Measurements from ENCODE around the gene CT83.

CT83 gene

DNA sequence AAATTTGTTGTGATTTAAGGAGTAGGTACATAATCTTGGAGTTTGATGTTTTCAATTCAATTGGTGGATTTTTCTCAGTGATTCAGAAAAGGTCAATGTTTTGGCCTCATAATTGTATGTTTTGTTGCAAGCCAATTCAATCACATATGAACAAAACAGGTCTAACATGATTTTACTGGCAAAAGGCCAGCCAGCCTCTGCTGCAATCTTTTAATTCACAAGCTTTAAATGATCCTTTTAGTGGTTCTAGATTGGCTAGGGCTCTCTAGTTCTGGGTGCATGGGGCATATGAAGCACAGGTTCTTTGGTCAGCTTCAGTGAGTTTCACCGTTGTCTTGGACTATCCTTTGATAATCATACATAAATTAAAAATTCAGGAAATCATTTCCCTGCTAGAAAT, 45.6 kb downstream of the CT83 start:
- Histone ChIP-seq H3K4me1 (ENCODE audit: control insufficient read depth, insufficient read depth, low read length) (no peaks in the 10 kb centered on the region), H3K9me3 (ENCODE audit: control insufficient read depth, insufficient read depth, low read depth, low read length) (no peaks in the 10 kb centered on the region), H3K36me3 (ENCODE audit: control insufficient read depth in 2 of 2, insufficient read depth in 1 of 2, low read length in 2 of 2) (no peaks in the 10 kb centered on the region), H3K4me3 (ENCODE audit: low read depth, low read length) (no peak overlapping the region), H3K27ac (ENCODE audit: extremely low read depth, low read depth, low read length) (no peak overlapping the region)
- ChIA-PET POLR2A (no interaction called here), CTCF (interaction anchor here (0.6 kb wide), 1 partner anchor 13 kb away, joined by 5 read pairs; no protein-coding TSS in a partner anchor)
- TF ChIP-seq ZNF155 (tag by site-specific recombination; IDR thresholded peaks at IDR 0.05) (no peak), ZBTB17 (tag by site-specific recombination; IDR thresholded peaks at IDR 0.05) (no peak), ZNF2 (tag by site-specific recombination; IDR thresholded peaks at IDR 0.05) (no peak), ZNF157 (tag by site-specific recombination; IDR thresholded peaks at IDR 0.05) (no peak), KLF1 (tag by site-specific recombination; IDR thresholded peaks at IDR 0.05) (no peak), ZNF350 (tag by site-specific recombination; IDR thresholded peaks at IDR 0.05) (no peak)
- TF ChIP-seq, protein P1, sequence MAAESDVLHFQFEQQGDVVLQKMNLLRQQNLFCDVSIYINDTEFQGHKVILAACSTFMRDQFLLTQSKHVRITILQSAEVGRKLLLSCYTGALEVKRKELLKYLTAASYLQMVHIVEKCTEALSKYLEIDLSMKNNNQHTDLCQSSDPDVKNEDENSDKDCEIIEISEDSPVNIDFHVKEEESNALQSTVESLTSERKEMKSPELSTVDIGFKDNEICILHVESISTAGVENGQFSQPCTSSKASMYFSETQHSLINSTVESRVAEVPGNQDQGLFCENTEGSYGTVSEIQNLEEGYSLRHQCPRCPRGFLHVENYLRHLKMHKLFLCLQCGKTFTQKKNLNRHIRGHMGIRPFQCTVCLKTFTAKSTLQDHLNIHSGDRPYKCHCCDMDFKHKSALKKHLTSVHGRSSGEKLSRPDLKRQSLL (tag by site-specific recombination; IDR thresholded peaks at IDR 0.05) = no peak
- TF ChIP-seq, protein P2, sequence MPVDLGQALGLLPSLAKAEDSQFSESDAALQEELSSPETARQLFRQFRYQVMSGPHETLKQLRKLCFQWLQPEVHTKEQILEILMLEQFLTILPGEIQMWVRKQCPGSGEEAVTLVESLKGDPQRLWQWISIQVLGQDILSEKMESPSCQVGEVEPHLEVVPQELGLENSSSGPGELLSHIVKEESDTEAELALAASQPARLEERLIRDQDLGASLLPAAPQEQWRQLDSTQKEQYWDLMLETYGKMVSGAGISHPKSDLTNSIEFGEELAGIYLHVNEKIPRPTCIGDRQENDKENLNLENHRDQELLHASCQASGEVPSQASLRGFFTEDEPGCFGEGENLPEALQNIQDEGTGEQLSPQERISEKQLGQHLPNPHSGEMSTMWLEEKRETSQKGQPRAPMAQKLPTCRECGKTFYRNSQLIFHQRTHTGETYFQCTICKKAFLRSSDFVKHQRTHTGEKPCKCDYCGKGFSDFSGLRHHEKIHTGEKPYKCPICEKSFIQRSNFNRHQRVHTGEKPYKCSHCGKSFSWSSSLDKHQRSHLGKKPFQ (tag by site-specific recombination; IDR thresholded peaks at IDR 0.05) = no peak
- TF ChIP-seq, protein P3, sequence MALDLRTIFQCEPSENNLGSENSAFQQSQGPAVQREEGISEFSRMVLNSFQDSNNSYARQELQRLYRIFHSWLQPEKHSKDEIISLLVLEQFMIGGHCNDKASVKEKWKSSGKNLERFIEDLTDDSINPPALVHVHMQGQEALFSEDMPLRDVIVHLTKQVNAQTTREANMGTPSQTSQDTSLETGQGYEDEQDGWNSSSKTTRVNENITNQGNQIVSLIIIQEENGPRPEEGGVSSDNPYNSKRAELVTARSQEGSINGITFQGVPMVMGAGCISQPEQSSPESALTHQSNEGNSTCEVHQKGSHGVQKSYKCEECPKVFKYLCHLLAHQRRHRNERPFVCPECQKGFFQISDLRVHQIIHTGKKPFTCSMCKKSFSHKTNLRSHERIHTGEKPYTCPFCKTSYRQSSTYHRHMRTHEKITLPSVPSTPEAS (tag by site-specific recombination; IDR thresholded peaks at IDR 0.05) = no peak

DNA sequence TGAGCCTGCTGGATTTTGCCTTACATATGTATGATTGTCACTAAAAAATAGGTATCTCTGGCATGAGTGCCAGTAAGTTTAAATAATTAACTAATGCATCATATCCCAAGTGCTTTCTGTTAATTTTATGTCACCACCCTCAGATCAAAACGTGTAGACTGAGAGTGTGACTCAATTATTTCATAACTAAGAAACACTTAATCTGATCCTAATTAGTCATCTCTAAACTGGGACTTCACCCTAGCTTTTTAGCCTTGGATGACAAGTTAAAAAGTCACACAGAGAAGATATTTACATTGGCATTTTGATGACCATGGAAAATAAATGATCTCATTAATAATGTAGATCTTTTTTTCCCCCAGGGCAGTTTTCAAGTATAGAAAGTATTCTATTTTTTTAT, 49.5 kb downstream of the CT83 start:
- Histone ChIP-seq H3K9me3 (ENCODE audit: control insufficient read depth, insufficient read depth, low read depth, low read length) (no peaks in the 10 kb centered on the region), H3K4me1 (ENCODE audit: control insufficient read depth, insufficient read depth, low read length) (no peaks in the 10 kb centered on the region), H3K4me3 (ENCODE audit: low read depth, low read length) (no peak overlapping the region), H3K36me3 (ENCODE audit: control insufficient read depth in 2 of 2, insufficient read depth in 1 of 2, low read length in 2 of 2) (no peaks in the 10 kb centered on the region), H3K27ac (ENCODE audit: extremely low read depth, low read depth, low read length) (no peak overlapping the region)
- CTCF ChIA-PET = no interaction called here
- TF ChIP-seq ZNF211 (tag by site-specific recombination; IDR thresholded peaks at IDR 0.05; ENCODE audit: low read depth) (no peak), BCL11A (tag by site-specific recombination; IDR thresholded peaks at IDR 0.05; ENCODE audit: low read depth) (no peak), ZIC2 (tag by site-specific recombination; IDR thresholded peaks at IDR 0.05) (no peak), ZNF549 (tag by site-specific recombination; IDR thresholded peaks at IDR 0.05) (no peak), ZNF155 (tag by site-specific recombination; IDR thresholded peaks at IDR 0.05) (no peak), KLF7 (tag by site-specific recombination; IDR thresholded peaks at IDR 0.05; ENCODE audit: borderline replicate concordance) (no peak), ZNF112 (tag by site-specific recombination; IDR thresholded peaks at IDR 0.05) (no peak)
- TF ChIP-seq, protein P4, sequence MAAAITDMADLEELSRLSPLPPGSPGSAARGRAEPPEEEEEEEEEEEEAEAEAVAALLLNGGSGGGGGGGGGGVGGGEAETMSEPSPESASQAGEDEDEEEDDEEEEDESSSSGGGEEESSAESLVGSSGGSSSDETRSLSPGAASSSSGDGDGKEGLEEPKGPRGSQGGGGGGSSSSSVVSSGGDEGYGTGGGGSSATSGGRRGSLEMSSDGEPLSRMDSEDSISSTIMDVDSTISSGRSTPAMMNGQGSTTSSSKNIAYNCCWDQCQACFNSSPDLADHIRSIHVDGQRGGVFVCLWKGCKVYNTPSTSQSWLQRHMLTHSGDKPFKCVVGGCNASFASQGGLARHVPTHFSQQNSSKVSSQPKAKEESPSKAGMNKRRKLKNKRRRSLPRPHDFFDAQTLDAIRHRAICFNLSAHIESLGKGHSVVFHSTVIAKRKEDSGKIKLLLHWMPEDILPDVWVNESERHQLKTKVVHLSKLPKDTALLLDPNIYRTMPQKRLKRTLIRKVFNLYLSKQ (tag by site-specific recombination; IDR thresholded peaks at IDR 0.05; ENCODE audit: borderline replicate concordance) = no peak
- TF ChIP-seq, protein P5, sequence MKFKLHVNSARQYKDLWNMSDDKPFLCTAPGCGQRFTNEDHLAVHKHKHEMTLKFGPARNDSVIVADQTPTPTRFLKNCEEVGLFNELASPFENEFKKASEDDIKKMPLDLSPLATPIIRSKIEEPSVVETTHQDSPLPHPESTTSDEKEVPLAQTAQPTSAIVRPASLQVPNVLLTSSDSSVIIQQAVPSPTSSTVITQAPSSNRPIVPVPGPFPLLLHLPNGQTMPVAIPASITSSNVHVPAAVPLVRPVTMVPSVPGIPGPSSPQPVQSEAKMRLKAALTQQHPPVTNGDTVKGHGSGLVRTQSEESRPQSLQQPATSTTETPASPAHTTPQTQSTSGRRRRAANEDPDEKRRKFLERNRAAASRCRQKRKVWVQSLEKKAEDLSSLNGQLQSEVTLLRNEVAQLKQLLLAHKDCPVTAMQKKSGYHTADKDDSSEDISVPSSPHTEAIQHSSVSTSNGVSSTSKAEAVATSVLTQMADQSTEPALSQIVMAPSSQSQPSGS (tag by site-specific recombination; IDR thresholded peaks at IDR 0.05; ENCODE audit: low read depth) = no peak
- TF ChIP-seq, protein P6, sequence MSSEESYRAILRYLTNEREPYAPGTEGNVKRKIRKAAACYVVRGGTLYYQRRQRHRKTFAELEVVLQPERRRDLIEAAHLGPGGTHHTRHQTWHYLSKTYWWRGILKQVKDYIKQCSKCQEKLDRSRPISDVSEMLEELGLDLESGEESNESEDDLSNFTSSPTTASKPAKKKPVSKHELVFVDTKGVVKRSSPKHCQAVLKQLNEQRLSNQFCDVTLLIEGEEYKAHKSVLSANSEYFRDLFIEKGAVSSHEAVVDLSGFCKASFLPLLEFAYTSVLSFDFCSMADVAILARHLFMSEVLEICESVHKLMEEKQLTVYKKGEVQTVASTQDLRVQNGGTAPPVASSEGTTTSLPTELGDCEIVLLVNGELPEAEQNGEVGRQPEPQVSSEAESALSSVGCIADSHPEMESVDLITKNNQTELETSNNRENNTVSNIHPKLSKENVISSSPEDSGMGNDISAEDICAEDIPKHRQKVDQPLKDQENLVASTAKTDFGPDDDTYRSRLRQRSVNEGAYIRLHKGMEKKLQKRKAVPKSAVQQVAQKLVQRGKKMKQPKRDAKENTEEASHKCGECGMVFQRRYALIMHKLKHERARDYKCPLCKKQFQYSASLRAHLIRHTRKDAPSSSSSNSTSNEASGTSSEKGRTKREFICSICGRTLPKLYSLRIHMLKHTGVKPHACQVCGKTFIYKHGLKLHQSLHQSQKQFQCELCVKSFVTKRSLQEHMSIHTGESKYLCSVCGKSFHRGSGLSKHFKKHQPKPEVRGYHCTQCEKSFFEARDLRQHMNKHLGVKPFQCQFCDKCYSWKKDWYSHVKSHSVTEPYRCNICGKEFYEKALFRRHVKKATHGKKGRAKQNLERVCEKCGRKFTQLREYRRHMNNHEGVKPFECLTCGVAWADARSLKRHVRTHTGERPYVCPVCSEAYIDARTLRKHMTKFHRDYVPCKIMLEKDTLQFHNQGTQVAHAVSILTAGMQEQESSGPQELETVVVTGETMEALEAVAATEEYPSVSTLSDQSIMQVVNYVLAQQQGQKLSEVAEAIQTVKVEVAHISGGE (tag by site-specific recombination; conservative IDR thresholded peaks at IDR 0.05; ENCODE audit: low read depth) = no peak
- TF ChIP-seq, protein P3 (tag by site-specific recombination; IDR thresholded peaks at IDR 0.05) = no peak
- TF ChIP-seq, protein P2 (tag by site-specific recombination; IDR thresholded peaks at IDR 0.05) = no peak
- TF ChIP-seq, protein P7, sequence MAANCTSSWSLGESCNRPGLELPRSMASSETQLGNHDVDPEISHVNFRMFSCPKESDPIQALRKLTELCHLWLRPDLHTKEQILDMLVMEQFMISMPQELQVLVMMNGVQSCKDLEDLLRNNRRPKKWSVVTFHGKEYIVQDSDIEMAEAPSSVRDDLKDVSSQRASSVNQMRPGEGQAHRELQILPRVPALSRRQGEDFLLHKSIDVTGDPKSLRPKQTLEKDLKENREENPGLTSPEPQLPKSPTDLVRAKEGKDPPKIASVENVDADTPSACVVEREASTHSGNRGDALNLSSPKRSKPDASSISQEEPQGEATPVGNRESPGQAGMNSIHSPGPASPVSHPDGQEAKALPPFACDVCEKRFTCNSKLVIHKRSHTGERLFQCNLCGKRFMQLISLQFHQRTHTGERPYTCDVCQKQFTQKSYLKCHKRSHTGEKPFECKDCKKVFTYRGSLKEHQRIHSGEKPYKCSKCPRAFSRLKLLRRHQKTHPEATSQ (tag by site-specific recombination; IDR thresholded peaks at IDR 0.05) = no peak
- POLR2A ChIA-PET = no interaction called here
